Spinal cord (tissue), 10 donors: ENCODE results near the gene MTR. TPM values are rescaled to one million over a fixed set of nuclear protein-coding genes. Genes with fewer than 3 reads are reported as not detected.

ENCODE experiments used
- DNase-seq, 6 donors: peaks; one replicate each; pipeline versions ENCODE4 v3.0.0 to v3.0.0-alpha.2; 2013 to 2015; ENCODE audit warnings: low spot score in 6 of 6, low read depth in 4 of 6
- H3K27ac ChIP-seq: one replicate; pipeline ENCODE4 v1.5.1; 2013; ENCODE audit warnings: low read depth, low read length, control low read depth
- H3K27me3 ChIP-seq: one replicate; pipeline ENCODE4 v1.6.1; 2013; ENCODE audit warnings: low read length; ENCODE audit not compliant: control insufficient read depth, insufficient read depth
- H3K36me3 ChIP-seq: one replicate; pipeline ENCODE4 v1.6.1; 2013; ENCODE audit warnings: low read length; ENCODE audit not compliant: control insufficient read depth, insufficient read depth
- H3K4me1 ChIP-seq: one replicate; pipeline ENCODE4 v1.6.1; 2013; ENCODE audit warnings: low read length; ENCODE audit not compliant: control insufficient read depth, insufficient read depth
- H3K4me3 ChIP-seq: one replicate; pipeline ENCODE4 v1.5.1; 2013; ENCODE audit warnings: low read depth, low read length, control low read depth
- H3K9me3 ChIP-seq: one replicate; pipeline ENCODE4 v1.6.1; 2013; ENCODE audit warnings: low read length; ENCODE audit not compliant: control insufficient read depth, insufficient read depth
- WGBS: methylation state at CpG from one replicate; pipeline ENCODE4 v1.1.5; 2013; ENCODE audit warnings: missing lambda C conversion rate; ENCODE audit not compliant: insufficient coverage; 5-methylcytosine and 5-hydroxymethylcytosine counted together
- polyA plus RNA-seq, 2 donors: library from polyadenylated mRNA; unstranded; fragments of 120-200 nt; gene quantifications; one replicate each; pipeline ENCODE4 v1.2.1, GENCODE V29; 2013; ENCODE audit not compliant: insufficient read length in 2 of 2
- total RNA-seq, 2 donors: library from RNA; depleted of rRNA in 1 of 2; stranded (reverse); fragments of 120-200 nt in 1 of 2; fragments of >200 nt in 1 of 2; gene quantifications; one replicate each; pipeline versions ENCODE4 v1.2.3 to v1.2.4, GENCODE V29; 2013 to 2014
- donor health status: healthy.

The MTR gene
- total and polyA plus RNA-seq, 4 donors: 17.2 to 41.7 (median 26.4) TPM

DNA sequence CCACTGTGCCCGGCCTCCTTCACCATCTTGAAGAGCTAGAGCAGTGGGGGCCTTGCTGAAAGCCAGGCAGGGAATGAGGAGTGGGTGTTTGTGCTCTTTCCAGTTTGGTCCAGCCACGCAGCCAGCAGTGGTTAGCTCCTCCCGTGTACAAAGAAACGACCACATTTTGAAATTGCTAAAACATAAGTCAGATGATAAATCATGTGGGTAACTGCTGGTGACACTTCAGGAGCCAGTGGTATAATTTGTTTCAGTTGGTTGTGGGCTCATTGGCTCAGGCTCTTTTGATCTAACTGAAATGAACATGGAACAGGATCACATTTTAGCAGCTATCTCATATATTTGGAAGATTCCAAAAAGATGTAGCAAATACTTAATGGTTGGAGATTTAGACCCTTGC, 87.6 kb downstream of the MTR start:
- no peak for DNase-seq
- Histone ChIP-seq H3K4me3 (no peak overlapping the region), H3K27me3 (no peaks in the 10 kb centered on the region), H3K36me3 (peaks cover 5% of the 10 kb centered on the region), H3K4me1 (peaks cover 3% of the 10 kb centered on the region), H3K27ac (no peak overlapping the region), H3K9me3 (no peaks in the 10 kb centered on the region)
- WGBS: 55% methylated on average over 4 of the region's 4 CpGs

DNA sequence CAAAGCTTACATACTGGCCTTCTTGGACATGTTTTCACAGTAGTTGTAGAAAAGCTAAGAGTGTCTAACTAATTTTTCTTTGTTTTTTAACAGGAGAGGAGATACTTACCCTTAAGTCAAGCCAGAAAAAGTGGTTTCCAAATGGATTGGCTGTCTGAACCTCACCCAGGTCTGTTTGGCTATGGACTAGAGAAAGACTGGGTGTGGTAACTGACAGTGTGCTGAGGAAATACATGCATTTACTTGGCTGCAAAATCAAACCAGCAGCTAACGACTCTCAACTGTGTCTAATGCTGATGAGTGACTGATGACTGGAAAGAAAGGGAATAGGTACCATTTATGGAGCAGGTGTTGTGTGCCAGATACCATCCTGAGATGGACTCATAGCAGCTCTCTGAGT, 91.1 kb downstream of the MTR start:
- Histone ChIP-seq H3K9me3 (no peaks in the 10 kb centered on the region), H3K27me3 (no peaks in the 10 kb centered on the region), H3K36me3 (peaks cover 15% of the 10 kb centered on the region), H3K4me3 (no peak overlapping the region), H3K4me1 (peaks cover 7% of the 10 kb centered on the region), H3K27ac (no peak overlapping the region)
- WGBS: 60% methylated on average over 1 of the region's 1 CpG
- no peak for DNase-seq

DNA sequence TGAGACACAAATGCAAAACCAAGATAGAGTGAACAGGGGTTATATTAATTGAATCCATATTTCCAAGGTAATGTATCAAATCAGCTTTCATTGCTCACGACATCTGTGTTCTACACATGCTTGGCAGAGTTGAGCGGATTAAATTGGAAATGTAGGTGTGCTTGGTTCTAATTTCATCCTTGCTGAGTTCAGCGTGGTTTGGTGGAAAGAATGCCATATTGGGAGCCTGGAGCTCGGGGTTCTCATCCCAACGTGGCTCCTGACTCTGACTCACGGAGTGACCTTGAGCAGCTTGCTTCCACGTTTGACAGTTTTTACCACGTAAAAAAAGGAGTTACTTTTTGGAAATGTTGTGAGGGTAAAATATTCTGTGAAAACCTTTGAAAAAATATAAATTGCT, 92.0 kb downstream of the MTR start:
- Histone ChIP-seq H3K4me3 (no peak overlapping the region), H3K27me3 (no peaks in the 10 kb centered on the region), H3K4me1 (peaks cover 7% of the 10 kb centered on the region), H3K9me3 (no peaks in the 10 kb centered on the region), H3K27ac (no peak overlapping the region), H3K36me3 (peaks cover 20% of the 10 kb centered on the region)
- WGBS: 100% methylated on average over 5 of the region's 8 CpGs
- peak in 1 of 6 donors; percentile 6 for DNase-seq

DNA sequence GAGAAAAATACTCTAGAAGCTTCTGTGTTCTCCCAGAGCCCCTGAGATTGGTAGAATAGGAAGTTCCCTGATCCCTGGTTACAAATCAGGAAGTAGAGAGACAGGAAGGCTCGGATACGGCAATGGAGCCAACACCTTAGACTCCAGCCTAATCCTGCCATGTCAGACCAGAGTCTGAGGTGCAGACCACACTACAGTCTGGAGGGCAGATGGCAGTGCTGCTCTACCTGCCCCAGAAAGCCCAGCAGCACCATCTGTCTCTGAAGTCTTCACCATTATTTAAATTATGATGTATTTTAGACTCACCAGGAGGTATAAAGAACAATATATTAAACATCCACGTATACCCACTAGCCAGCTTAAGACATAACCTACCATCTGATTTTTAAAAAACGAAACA, 93.0 kb downstream of the MTR start:
- Histone ChIP-seq H3K27ac (no peak overlapping the region), H3K4me1 (peaks cover 4% of the 10 kb centered on the region), H3K9me3 (no peaks in the 10 kb centered on the region), H3K4me3 (no peak overlapping the region), H3K36me3 (peaks cover 27% of the 10 kb centered on the region), H3K27me3 (no peaks in the 10 kb centered on the region)
- DNase-seq: no peak
- WGBS: 83% methylated on average over 2 of the region's 4 CpGs

DNA sequence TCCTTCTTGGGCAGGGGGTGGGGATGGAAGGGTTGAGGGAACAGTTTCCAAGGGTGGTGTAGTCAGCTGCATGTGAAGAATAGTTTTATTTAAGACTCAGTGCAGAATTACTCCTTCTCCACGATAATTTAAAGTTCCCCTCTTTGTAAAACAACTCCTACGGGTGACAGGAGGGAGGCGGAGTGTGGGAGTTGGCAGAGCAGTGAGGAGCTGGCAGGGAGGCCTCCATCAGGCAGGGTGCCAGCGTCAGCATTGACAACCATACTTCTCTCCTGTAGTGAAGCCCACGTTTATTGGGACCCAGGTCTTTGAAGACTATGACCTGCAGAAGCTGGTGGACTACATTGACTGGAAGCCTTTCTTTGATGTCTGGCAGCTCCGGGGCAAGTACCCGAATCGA, 93.8 kb downstream of the MTR start:
- no peaks in the 10 kb centered on the region for H3K27me3 ChIP-seq
- 27% methylated on average over 2 of the region's 8 CpGs for WGBS
- DNase-seq: peak; percentile 13 to 88 (median 28)
- no peaks in the 10 kb centered on the region for H3K9me3 ChIP-seq
- peaks cover 30% of the 10 kb centered on the region for H3K36me3 ChIP-seq
- no peak overlapping the region for H3K4me3 ChIP-seq
- H3K27ac ChIP-seq: no peak overlapping the region
- H3K4me1 ChIP-seq: peaks cover 4% of the 10 kb centered on the region

DNA sequence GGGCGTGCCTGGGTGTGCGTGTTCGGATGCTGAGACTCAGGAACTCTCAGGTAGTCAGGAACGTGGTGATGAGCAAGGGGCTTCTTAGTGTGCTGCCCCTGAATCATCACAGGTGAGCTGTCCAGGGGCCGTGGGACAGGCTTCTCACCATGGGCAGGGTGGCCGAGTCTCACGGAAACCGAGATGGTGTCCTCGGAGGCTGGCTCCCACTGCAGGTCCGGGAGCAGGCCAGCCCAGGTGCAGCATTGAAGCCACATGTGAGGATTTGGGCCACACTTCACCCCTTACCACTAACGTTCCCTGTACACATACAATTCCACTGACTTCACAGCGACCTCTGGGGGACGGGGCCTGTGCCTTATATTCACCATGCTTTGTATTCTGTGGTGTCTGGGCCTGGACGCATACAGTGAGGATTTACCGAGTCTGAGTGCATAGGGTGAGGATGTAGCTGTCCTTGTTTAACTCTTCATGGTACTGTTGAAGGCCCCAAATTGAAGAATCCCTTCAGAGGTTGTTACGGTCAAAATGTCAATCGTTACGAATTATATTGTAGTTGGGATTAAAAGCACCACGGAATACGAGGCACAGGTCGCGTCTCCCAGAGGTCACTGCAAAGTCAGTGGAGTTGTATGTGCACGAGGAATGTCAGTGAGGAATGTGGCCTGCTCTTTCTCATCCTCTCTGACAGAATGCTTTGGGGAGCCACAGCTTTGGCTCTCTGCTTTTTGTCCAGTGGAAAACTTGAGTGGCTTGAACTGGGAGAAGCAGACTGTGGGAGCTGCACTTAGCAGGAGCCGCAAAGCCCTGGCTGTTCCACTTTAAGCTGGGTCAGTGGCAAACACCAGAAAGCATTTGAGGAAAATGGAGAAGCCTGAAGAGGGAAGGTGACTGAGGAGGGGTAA, 95.3 kb downstream of the MTR start:
- no peak for DNase-seq

DNA sequence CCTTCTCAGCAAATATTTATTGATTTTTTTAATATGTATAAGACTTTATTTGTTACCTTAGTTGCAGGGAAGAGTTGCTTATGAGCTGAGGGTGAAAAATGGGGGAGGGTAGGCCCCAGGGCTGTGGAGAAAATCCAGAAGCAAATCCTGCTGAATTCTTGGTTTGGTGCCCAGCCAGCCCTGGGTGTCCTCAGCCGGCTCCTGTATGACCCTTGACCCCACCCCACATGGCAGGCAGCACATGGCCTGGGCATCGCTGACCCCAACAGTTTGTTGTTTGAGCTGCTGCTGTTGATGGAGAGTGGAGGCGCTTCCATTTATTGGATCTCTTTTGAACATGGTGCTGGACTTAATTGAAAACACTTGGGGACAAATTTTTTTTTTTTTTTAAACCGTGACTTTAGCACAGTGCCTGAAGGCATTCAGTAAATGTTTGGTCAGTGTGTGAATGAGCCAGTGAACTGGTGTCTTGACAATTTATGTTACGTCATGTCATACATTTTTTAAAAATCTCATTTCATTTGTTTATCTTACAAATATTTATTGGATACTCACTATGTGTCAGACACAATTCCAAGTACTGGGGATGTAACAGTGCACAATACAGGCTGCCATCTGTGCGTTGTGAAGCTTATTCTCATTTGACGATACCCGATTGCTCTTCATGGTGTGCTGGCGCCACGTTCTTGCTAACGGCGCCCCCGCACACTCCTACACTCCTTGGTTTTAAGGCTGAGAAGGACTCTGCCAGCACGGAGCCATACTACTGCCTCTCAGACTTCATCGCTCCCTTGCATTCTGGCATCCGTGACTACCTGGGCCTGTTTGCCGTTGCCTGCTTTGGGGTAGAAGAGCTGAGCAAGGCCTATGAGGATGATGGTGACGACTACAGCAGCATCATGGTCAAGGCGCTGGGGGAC, 98.8 kb downstream of the MTR start:
- H3K36me3 ChIP-seq: peaks cover 52% of the 10 kb centered on the region
- no peak overlapping the region for H3K4me3 ChIP-seq
- WGBS: 88% methylated on average over 14 of the region's 19 CpGs
- H3K27ac ChIP-seq: no peak overlapping the region
- peaks cover 1% of the 10 kb centered on the region for H3K4me1 ChIP-seq
- no peaks in the 10 kb centered on the region for H3K9me3 ChIP-seq
- DNase-seq: no peak
- H3K27me3 ChIP-seq: no peaks in the 10 kb centered on the region

More for the DNA sequence above, 95.3 kb downstream of the MTR start:
- 92% methylated on average over 21 of the region's 24 CpGs for WGBS
- Histone ChIP-seq H3K27ac (no peak overlapping the region), H3K4me3 (no peak overlapping the region), H3K4me1 (peaks cover 4% of the 10 kb centered on the region), H3K9me3 (no peaks in the 10 kb centered on the region), H3K36me3 (peaks cover 42% of the 10 kb centered on the region), H3K27me3 (no peaks in the 10 kb centered on the region)

DNA sequence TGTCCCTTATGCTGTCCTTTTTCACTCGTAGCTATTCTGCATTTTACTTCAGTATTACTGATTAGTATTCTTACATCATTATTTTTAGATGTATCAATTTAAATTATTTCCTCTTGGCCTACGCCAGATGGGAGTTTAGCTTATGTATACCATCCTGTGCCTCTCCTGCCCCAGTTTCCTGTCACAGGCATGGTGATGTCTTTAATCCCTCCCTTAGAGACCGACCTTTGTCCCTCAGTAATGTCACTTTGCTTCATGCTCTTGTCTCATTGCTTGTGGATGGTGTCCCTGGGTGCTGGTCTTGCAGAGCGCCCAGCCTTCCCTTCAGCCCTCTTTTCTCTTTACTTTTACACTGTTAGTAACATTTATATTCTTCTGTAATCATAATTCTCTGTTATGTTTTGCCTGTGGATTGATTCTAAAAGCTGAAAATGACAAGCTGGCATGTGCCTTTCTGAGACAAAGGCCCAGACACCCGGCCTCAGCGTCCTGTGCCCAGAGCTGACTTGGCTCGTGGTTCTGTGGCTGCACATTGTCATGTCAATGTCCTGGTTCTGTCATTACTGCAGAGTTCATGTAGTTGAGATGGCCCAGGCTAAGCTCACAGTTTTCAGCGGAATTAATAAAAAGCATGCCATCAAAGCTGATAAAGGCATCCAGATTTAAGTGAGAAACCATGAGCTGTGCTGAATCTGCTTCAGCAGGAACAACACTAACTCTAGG, 100.7 kb downstream of the MTR start:
- Histone ChIP-seq H3K4me3 (no peak overlapping the region), H3K9me3 (no peaks in the 10 kb centered on the region), H3K27me3 (no peaks in the 10 kb centered on the region), H3K36me3 (peaks cover 48% of the 10 kb centered on the region), H3K27ac (no peak overlapping the region), H3K4me1 (no peaks in the 10 kb centered on the region)
- DNase-seq: no peak
- WGBS: 95% methylated on average over 4 of the region's 8 CpGs

DNA sequence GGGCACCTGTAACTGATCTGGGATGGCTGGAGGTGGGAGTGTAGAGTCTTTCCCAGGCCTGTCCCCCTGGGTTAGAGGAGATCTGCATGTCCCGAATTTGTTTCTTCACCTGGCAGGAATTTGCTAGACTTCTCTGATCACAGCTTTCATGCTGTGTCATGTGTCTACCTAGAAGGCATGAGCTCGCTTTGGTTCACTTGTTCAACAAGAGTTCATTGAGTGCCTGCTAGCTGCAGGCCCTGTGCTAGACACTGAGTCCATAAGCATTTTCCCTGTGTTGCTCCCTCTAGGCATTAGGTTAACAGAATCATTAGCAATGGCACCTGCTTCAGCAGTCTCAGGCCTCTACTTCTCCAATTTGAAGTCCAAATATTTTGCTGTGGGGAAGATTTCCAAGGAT, 101.6 kb downstream of the MTR start:
- H3K4me1 ChIP-seq: no peaks in the 10 kb centered on the region

More for the DNA sequence above, 101.6 kb downstream of the MTR start:
- no peak overlapping the region for H3K4me3 ChIP-seq
- no peak for DNase-seq
- no peak overlapping the region for H3K27ac ChIP-seq
- 93% methylated on average over 2 of the region's 2 CpGs for WGBS
- no peaks in the 10 kb centered on the region for H3K27me3 ChIP-seq
- no peaks in the 10 kb centered on the region for H3K9me3 ChIP-seq
- peaks cover 51% of the 10 kb centered on the region for H3K36me3 ChIP-seq
